Lung (tissue), 16 donors: Measurements from ENCODE around the gene HTR6. TPM values are rescaled to one million over a fixed set of nuclear protein-coding genes. Genes with fewer than 3 reads are reported as not detected.

Source experiments
- ATAC-seq: fragments of 200-7000 bp; cut with Tn5 transposase; one replicate; pipeline ENCODE4 v1.9.1; 2020; ENCODE audit warnings: moderate number of reproducible peaks; ENCODE audit not compliant: insufficient read depth, low FRiP score
- DNase-seq, 3 donors: peaks; one replicate each; pipeline ENCODE4 v3.0.0-alpha.2; 2013 to 2017
- H3K27ac ChIP-seq, 2 donors: one replicate each; pipeline ENCODE4 v1.5.1; 2013; ENCODE audit warnings: mild to moderate bottlenecking in 2 of 2, moderate library complexity in 2 of 2, control low read depth in 1 of 2, inconsistent platforms in 1 of 2, low read depth in 1 of 2, low read length in 1 of 2
- H3K27me3 ChIP-seq, 3 donors: one replicate each; pipeline ENCODE4 v1.5.1; 2013; ENCODE audit warnings: low read length in 2 of 3; ENCODE audit not compliant: control insufficient read depth in 3 of 3, insufficient read depth in 3 of 3
- H3K36me3 ChIP-seq, 4 donors: one replicate each; pipeline ENCODE4 v1.5.1; 2013; ENCODE audit warnings: low read length in 4 of 4, mild to moderate bottlenecking in 1 of 4, moderate library complexity in 1 of 4; ENCODE audit not compliant: control insufficient read depth in 4 of 4, insufficient read depth in 4 of 4
- H3K4me1 ChIP-seq, 5 donors: one replicate each; pipeline ENCODE4 v1.5.1; 2013; ENCODE audit warnings: low read length in 5 of 5, mild to moderate bottlenecking in 2 of 5, moderate library complexity in 1 of 5; ENCODE audit not compliant: control insufficient read depth in 5 of 5, insufficient read depth in 5 of 5
- H3K4me3 ChIP-seq: one replicate; pipeline ENCODE4 v1.5.1; 2013; ENCODE audit warnings: mild to moderate bottlenecking, control low read depth, moderate library complexity
- H3K9ac ChIP-seq, 2 donors: one replicate each; pipeline ENCODE4 v1.5.1; 2013; ENCODE audit warnings: low read length in 2 of 2, control low read depth in 1 of 2; ENCODE audit not compliant: insufficient read depth in 1 of 2
- H3K9me3 ChIP-seq, 4 donors: one replicate each; pipeline ENCODE4 v1.5.1; 2013; ENCODE audit warnings: low read length in 3 of 4, mild to moderate bottlenecking in 1 of 4, moderate library complexity in 1 of 4; ENCODE audit not compliant: control insufficient read depth in 4 of 4, insufficient read depth in 3 of 4
- WGBS, 2 donors: extraction: QIAGEN DNeasy Blood & Tissue Kit; methylation state at CpG; one replicate each; pipeline ENCODE4 v1.1.7; 2013; 5-methylcytosine and 5-hydroxymethylcytosine counted together
- long read RNA-seq, 5 donors: transcript quantifications; one replicate each; lab custom pipeline, GENCODE V29; 2026
- polyA plus RNA-seq, 2 donors: library from polyadenylated mRNA; stranded (reverse); fragments of 200-250 nt; gene quantifications; one replicate each; pipeline ENCODE4 v1.2.1, GENCODE V29; 2013
- total RNA-seq, 2 donors: library from RNA; depleted of rRNA in 1 of 2; stranded (reverse); fragments of >200 nt in 1 of 2; gene quantifications; one replicate each; pipeline ENCODE4 v1.2.1, GENCODE V29; 2014 to 2021
- TF ChIP-seq, protein P1 (sequence below): IDR thresholded peaks from 2 replicates; pipeline ENCODE4 v1.5.1; 2012; ENCODE audit warnings: mild to moderate bottlenecking; ENCODE audit errors: control extremely low read depth, extremely low read depth
- donor health status: control.
- donor health status: control.
- donor health status: Bipolar disorder and iron deficiency.
- donor health status: healthy.
- donor health status: DM: yes; HTN: yes; CAD: no.

HTR6 gene
- total RNA-seq, result not detected
- not detected for polyA plus RNA-seq
- long read RNA-seq, donor 1, result 0 reads
- long read RNA-seq, donor 2, result 0 reads
- long read RNA-seq, donor 3, result 0 reads
- long read RNA-seq, donor 4, result 0 reads
- long read RNA-seq, donor 5, result 0 reads

DNA sequence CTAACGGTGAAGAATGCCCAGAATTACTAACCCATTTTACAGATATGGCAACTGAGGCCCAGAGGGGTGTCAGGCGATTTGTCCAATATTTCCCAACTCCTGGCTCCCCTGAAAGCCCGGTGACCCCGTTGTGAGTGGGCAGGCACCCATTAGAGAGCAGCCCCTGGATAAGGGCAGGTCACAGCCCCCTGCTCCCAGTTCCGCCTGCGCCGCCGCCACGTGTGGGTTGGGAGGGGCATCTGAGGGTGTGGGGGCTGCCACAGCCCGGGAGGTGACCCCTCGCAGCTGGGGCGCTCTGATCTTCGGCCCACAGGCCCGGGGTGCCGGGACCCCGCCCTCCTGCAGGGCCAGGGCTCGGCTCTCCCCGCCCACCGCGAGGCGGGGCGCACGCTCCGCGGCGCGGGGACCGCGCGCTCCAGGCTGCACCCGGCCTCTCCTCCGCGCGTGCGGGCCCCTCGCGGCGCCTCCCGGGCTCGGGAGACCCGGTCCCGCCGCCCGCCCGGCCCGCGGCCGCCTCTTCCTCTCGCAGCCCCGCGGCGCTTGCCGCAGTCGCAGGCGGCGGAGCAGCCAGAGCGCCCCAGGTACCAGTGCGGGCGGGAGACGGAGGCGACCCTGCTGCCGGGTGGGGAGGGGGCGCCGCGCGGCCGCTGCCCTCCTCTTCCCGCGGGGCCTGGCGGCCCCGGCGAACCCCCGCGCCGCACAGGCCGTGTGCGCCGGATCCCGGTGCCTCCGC lies at the start of gene HTR6:
Gene HTR6, plus strand, starts transcription at position 423 of the 733 bp plus-strand sequence. CDS start 879 bp downstream, outside the sequence.
- no peak within 1 kb of the TSS for H3K4me3 ChIP-seq
- no peak within 1 kb of the TSS for H3K27ac ChIP-seq
- peaks cover 10 to 57% (median 23%) of the 10 kb centered on the region in 3 donors for H3K27me3 ChIP-seq
- H3K9me3 ChIP-seq, result peaks cover 0 to 5% (median 0%) of the 10 kb centered on the region in 4 donors
- H3K36me3 ChIP-seq, result no peaks in the 10 kb centered on the region
- ATAC-seq (no peak), DNase-seq (no peak)
- 3 to 5% methylated on average over 42 to 80 of the region's 80 CpGs for WGBS, 2 donors
- TF ChIP-seq, protein P1, sequence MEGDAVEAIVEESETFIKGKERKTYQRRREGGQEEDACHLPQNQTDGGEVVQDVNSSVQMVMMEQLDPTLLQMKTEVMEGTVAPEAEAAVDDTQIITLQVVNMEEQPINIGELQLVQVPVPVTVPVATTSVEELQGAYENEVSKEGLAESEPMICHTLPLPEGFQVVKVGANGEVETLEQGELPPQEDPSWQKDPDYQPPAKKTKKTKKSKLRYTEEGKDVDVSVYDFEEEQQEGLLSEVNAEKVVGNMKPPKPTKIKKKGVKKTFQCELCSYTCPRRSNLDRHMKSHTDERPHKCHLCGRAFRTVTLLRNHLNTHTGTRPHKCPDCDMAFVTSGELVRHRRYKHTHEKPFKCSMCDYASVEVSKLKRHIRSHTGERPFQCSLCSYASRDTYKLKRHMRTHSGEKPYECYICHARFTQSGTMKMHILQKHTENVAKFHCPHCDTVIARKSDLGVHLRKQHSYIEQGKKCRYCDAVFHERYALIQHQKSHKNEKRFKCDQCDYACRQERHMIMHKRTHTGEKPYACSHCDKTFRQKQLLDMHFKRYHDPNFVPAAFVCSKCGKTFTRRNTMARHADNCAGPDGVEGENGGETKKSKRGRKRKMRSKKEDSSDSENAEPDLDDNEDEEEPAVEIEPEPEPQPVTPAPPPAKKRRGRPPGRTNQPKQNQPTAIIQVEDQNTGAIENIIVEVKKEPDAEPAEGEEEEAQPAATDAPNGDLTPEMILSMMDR, result no peak
- peaks cover 0 to 2% (median 0%) of the 10 kb centered on the region in 5 donors for H3K4me1 ChIP-seq
- H3K9ac ChIP-seq, result no peak within 1 kb of the TSS

DNA sequence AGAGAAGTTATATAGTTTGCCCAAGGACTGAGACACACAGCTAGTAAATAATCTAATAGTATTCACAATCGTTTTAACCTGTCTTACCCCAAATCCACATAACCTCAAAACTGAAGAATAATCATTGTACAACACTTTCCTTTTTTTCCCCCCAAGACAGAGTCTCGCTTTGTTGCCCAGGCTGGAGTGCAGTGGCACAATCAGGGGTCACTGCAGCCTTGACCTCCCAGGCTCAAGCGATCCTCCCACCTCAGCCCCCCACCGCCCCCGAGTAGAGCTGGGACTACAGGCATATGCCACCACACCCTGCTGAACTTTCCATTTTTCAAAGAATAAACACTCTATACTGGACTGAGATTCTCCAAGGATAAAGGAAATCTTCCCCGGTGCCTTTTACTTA lies 49.2 kb upstream of the HTR6 start:
- ATAC-seq (no peak), DNase-seq (no peak)
- Histone ChIP-seq H3K27me3 (no peaks in the 10 kb centered on the region), H3K9me3 (no peaks in the 10 kb centered on the region), H3K4me3 (no peak overlapping the region), H3K27ac (no peak overlapping the region), H3K36me3 (peaks cover 3 to 10% (median 6%) of the 10 kb centered on the region in 4 donors), H3K9ac (no peak overlapping the region), H3K4me1 (peaks cover 4 to 27% (median 10%) of the 10 kb centered on the region in 5 donors)
- TF ChIP-seq, protein P1, result no peak
- WGBS, 2 donors, result 90% methylated on average over 6 of the region's 6 CpGs

DNA sequence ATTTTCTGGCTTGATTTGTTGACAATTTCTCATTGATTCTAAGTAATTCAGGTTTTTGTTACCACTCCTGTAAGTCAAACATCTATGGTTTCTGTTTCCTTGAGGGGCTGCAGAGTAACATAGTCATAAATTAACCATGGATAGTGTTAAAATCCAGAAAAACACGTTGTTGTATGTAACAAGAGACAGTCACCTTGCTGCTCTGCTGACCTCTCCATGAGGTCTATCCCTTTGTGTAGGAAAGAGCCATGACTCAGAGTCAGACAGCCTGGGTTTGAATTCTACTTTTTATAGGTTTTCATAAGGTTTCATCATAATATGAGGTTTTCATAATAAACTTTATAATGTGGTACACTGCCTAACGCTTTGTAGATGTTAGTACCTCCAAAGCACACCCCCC lies 48.2 kb upstream of the HTR6 start:
- Histone ChIP-seq H3K4me1 (peaks cover 7 to 35% (median 14%) of the 10 kb centered on the region in 5 donors), H3K27me3 (no peaks in the 10 kb centered on the region), H3K4me3 (no peak overlapping the region), H3K27ac (peak overlapping the region in 1 of 2 donors; percentile 2), H3K36me3 (peaks cover 3 to 10% (median 6%) of the 10 kb centered on the region in 4 donors), H3K9me3 (no peaks in the 10 kb centered on the region), H3K9ac (no peak overlapping the region)
- TF ChIP-seq, protein P1, result no peak
- DNase-seq (no peak), ATAC-seq (no peak)
- WGBS, 2 donors, result 70 to 83% methylated on average over 2 of the region's 2 CpGs
